NT2/D1 (cell line): Measurements from ENCODE around the gene XPO6.
"Not testable (repeated sequence)": the region's sequence is repeated elsewhere in the genome, so short reads cannot be mapped to it uniquely, and the experiment has no call there.

Source experiments
- DNase-seq: peaks from one replicate; pipeline ENCODE4 v3.0.0-alpha.2; 2011; ENCODE audit warnings: low read depth, low spot score
- H3K27me3 ChIP-seq: 2 replicates; pipeline ENCODE4 v1.6.0; 2011; ENCODE audit warnings: mild to moderate bottlenecking; ENCODE audit not compliant: insufficient read length, insufficient read depth
- H3K36me3 ChIP-seq: 2 replicates; pipeline ENCODE4 v1.6.1; 2011; ENCODE audit warnings: mild to moderate bottlenecking, low read length, mixed read lengths; ENCODE audit not compliant: insufficient read depth, insufficient read length
- H3K4me1 ChIP-seq: 2 replicates; pipeline ENCODE4 v1.5.1; 2011; ENCODE audit not compliant: insufficient read depth, insufficient read length
- H3K4me3 ChIP-seq: 2 replicates; pipeline ENCODE4 v1.5.1; 2011; ENCODE audit warnings: low read depth; ENCODE audit not compliant: insufficient read length
- H3K9ac ChIP-seq: 2 replicates; pipeline ENCODE4 v1.6.0; 2011; ENCODE audit warnings: low read depth; ENCODE audit not compliant: insufficient read length
- H3K9me3 ChIP-seq: 2 replicates; pipeline ENCODE4 v1.5.1; 2011; ENCODE audit warnings: mild to moderate bottlenecking, low read length; ENCODE audit not compliant: insufficient read depth
- SUZ12 ChIP-seq: IDR thresholded peaks from 2 replicates; pipeline ENCODE4 v1.6.1; 2011; ENCODE audit not compliant: insufficient read length, insufficient read depth; ENCODE audit errors: extremely low read depth
- YY1 ChIP-seq: IDR thresholded peaks from 2 replicates; pipeline ENCODE4 v1.6.1; 2011; ENCODE audit not compliant: insufficient read length, insufficient read depth
- ZNF274 ChIP-seq: IDR thresholded peaks from 2 replicates; pipeline ENCODE4 v1.6.1; 2011; ENCODE audit warnings: mild to moderate bottlenecking, low read depth, low read length

The XPO6 gene

DNA sequence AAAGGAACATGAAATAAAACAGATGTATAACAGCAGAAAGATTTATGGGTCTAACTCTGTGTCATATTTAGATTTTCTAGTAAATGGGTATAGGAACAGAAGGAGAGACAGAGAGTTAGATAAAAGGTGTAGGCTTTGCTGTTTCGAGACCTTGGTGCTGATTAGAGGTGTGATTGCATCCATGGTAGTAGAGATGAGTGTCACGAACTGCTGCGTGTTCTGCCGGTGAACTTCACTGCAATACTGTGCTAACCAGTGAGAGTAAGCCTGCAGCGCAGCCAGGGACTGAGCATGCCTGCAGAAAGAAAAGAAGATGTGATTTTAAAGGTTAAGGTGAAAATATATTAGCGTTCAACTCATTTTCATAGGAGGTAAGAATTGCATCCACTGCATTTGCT is 94.6 kb downstream of the XPO6 start:
- no peak overlapping the region for H3K9ac ChIP-seq
- no peak overlapping the region for H3K4me3 ChIP-seq
- no peak for DNase-seq
- TF ChIP-seq SUZ12 (no peak), YY1 (no peak), ZNF274 (no peak)
- H3K27me3 ChIP-seq, result no peaks in the 10 kb centered on the region
- peaks cover 87% of the 10 kb centered on the region for H3K36me3 ChIP-seq
- H3K4me1 ChIP-seq, result no peaks in the 10 kb centered on the region
- H3K9me3 ChIP-seq, result no peaks in the 10 kb centered on the region

DNA sequence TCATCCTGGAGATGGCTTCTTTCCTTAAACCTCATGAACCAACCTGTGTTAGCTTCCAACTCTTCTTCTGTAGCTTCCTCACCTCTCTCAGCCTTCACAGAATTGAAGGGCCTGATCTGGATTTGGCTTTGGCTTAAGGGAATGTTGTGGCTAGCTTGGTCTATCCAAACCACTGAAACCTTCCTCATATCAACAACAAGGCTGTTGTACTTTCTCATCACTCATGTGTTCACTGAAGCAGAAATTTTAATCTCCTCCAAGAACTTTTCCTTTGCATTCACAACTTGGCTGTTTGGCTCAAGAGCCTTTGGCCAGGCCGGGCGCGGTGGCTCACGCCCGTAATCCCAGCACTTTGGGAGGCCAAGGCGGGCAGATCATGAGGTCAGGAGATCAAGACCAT is 95.9 kb downstream of the XPO6 start:
- not testable (repeated sequence) for H3K9ac ChIP-seq, H3K9me3 ChIP-seq, DNase-seq, H3K27me3 ChIP-seq, H3K4me1 ChIP-seq, H3K4me3 ChIP-seq
- H3K36me3 ChIP-seq, result peaks cover 85% of the 10 kb centered on the region

DNA sequence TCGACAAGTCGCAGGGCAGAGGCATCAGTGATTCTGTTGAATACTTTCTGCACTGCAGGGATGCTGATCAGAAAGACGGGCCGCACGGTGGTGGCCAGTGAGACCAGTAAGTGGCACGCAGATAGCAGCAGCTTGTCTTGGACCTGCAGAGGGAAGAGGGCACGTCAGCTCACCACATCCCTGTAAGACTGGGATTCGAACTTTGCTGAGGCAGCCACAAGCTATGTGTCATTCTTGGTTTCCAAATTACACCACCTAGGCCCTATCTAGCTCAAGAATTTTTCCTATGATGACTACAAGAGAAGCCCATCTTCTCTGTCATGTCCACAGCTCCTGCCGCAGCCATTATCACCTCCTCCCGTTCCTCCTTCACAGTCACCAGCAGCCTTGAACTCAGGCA is 98.9 kb downstream of the XPO6 start:
- H3K9ac ChIP-seq, result no peak overlapping the region
- peaks cover 90% of the 10 kb centered on the region for H3K36me3 ChIP-seq
- no peak for DNase-seq
- peaks cover 4% of the 10 kb centered on the region for H3K4me1 ChIP-seq
- no peaks in the 10 kb centered on the region for H3K9me3 ChIP-seq
- no peak overlapping the region for H3K4me3 ChIP-seq
- H3K27me3 ChIP-seq, result no peaks in the 10 kb centered on the region
- TF ChIP-seq ZNF274, result no peak
- TF ChIP-seq SUZ12, result no peak
- no peak for TF ChIP-seq YY1

DNA sequence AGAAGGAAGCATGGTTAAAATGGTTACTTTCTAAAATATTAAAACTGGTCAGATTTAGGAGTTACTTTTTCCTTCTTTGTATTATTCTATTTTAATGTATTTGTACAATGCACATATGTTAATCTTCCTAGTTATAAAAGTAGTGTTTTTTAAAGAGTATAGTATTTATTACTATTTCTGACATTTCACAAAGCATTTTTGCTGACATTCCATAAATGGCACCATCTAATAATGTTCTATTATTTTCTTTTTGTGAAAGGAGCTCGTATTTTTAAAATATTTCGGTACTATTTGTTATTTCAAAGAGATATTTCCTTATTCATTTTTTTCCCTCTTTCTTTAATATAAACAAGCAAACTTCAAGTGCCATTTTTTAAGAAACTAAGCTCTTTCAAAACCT is 100.8 kb downstream of the XPO6 start:
- TF ChIP-seq ZNF274 (no peak), YY1 (no peak), SUZ12 (no peak)
- Histone ChIP-seq H3K4me1 (peaks cover 4% of the 10 kb centered on the region), H3K36me3 (peaks cover 91% of the 10 kb centered on the region), H3K9ac (no peak overlapping the region), H3K27me3 (no peaks in the 10 kb centered on the region), H3K4me3 (no peak overlapping the region), H3K9me3 (no peaks in the 10 kb centered on the region)
- DNase-seq, result no peak

DNA sequence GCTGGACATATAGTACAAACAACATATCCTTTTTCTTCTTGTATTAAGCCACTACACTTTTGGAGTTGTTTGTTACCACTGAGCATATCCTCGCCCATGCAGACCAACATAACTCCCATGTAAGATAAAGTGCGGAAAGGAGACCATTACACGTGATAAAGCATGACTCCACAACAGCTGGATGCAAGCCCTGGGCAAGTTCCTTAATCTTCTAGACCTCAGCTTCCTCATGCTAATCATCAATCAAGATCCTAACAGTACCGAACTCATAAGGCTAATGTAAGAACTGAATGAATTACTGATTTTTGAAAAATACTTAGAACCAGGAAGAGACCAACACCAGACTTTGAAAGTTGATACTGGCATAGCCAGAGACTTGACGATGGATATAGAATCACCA is 101.3 kb downstream of the XPO6 start:
- TF ChIP-seq ZNF274, result no peak
- TF ChIP-seq SUZ12, result no peak
- TF ChIP-seq YY1, result no peak
- Histone ChIP-seq H3K27me3 (no peaks in the 10 kb centered on the region), H3K36me3 (peaks cover 91% of the 10 kb centered on the region), H3K4me3 (no peak overlapping the region), H3K9me3 (no peaks in the 10 kb centered on the region), H3K9ac (no peak overlapping the region), H3K4me1 (peaks cover 4% of the 10 kb centered on the region)
- no peak for DNase-seq

DNA sequence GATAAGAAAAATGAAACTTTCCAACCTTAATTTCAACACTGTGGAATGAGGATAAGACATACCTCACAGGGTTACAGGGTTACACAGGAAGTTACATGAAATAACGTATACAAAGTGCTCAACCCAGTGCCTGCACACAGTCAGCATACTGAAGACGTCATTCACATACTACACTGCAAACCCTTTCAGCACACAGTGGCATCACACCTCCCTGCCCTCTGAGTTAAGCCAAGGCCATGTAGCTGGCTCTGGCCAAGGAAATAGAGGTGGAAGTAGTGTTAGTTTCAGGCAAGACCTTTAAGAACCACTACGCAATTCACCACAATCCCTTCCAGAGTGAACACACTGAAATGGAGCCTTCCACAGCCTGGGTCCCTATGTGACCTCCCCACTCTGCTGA is 101.7 kb downstream of the XPO6 start:
- no peak overlapping the region for H3K9ac ChIP-seq
- H3K4me1 ChIP-seq, result peaks cover 4% of the 10 kb centered on the region
- peaks cover 91% of the 10 kb centered on the region for H3K36me3 ChIP-seq
- H3K9me3 ChIP-seq, result no peaks in the 10 kb centered on the region
- no peaks in the 10 kb centered on the region for H3K27me3 ChIP-seq
- DNase-seq, result no peak
- H3K4me3 ChIP-seq, result no peak overlapping the region
- no peak for TF ChIP-seq ZNF274
- no peak for TF ChIP-seq YY1
- TF ChIP-seq SUZ12, result no peak

DNA sequence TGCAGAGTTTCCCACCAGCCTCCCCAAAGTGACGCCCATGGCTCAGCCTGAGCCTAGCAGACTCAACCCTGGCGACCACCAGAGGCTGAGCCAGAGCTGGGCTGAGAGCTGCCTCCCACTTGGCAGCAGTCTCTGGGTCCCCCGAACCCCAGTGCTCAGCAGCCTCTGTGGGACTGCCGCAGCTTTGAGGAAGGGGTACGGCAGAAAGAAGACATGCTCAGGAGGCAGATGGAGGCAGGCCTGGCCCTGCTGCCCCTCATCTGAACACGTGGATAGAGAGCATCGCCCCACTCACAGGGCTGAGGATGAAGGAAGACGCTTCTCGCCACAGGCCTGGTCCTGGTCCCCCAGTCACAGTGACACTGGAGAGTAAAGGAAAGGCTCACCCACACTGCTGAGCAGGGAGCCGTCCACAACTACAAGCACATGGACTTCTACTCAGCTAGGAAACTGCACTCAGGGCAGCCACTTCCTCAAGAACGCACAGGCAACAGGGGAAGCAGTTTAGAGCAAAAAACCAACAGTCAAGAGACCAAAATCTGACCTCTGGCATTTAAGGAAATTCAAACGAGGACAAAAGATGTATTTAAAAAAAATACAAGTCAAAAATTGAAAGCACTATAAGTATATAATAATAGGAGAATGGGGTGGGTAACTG is 103.0 kb downstream of the XPO6 start:
- DNase-seq, result no peak
- Histone ChIP-seq H3K27me3 (no peaks in the 10 kb centered on the region), H3K4me3 (no peak overlapping the region), H3K9ac (no peak overlapping the region), H3K36me3 (peaks cover 91% of the 10 kb centered on the region), H3K4me1 (peaks cover 4% of the 10 kb centered on the region), H3K9me3 (no peaks in the 10 kb centered on the region)
- TF ChIP-seq SUZ12 (no peak), YY1 (no peak), ZNF274 (no peak)

DNA sequence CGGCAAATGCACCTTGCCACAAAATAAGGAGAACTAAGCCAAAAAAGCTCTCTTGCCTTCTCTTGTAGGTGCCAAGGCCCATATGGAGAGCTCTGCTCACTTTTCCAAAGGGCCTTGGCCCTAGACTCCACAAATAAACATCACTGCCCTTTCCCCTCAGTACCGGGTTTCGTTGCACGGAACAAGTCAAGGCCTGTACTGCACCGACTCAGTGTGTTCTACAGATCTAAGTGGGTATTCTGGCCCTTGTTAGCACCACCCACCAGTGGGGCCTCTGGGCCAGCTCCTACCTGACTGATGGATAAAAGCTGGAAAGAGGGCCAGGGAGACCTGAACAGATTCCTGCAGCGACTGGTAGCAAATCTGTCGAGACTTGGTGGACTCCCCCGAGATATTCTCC is 104.5 kb downstream of the XPO6 start:
- DNase-seq, result no peak
- H3K36me3 ChIP-seq, result peaks cover 95% of the 10 kb centered on the region
- peaks cover 4% of the 10 kb centered on the region for H3K4me1 ChIP-seq
- no peak overlapping the region for H3K9ac ChIP-seq
- H3K9me3 ChIP-seq, result no peaks in the 10 kb centered on the region
- no peaks in the 10 kb centered on the region for H3K27me3 ChIP-seq
- no peak for TF ChIP-seq ZNF274
- no peak for TF ChIP-seq YY1
- no peak for TF ChIP-seq SUZ12
- H3K4me3 ChIP-seq, result no peak overlapping the region
